ENCODE results near the gene SCN5A.

SCN5A gene

DNA sequence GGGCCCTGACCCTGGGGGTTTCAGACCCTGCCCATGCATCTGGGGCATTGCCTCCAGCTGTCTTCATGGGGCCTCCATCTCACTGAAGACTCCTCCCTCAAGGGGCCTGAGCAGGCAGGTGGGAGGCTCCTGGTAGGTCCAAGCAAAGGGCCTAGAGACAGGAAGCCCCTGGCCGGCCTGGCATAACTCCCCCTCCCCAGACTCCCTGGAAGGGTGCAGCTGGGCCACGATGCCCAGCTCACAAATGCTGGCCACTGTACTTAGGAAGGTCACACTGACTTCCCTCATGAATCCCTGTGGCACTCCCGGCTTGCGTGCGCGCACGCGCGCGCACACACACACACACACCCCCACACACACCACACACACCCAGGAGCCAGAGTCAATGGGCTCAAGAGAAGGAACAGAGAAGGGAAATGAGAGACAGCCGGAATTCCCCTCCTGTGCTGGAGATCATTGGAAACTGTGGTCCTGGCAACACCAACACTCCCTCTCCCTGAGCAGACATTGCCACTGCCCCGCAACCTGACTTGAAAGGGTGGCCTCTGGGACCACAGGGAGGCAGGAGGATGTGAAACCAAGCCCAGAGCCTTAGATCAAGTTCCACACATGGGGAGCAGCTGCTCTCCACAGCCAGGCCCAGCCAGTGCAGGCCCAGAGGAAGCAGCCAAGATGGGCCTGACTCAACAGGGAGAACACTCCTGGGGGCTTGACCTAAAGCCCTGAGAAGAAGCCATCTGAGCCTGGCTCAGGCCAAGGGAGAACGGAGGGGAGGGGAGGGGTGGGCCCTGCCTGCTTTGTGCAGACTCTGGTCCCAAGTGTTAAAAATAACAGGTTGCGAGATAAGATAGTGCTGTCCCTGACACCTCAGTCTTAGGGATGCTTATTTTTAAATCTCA, 69.7 kb downstream of the SCN5A start:
- TF ChIP-seq EZH2 (IDR thresholded peaks at IDR 0.05) (no peak), FOXP2 (optimal IDR thresholded peaks at IDR 0.05; ENCODE audit: control extremely low read depth, extremely low read length, insufficient read depth) (no peak), POLR2AphosphoS5 (IDR thresholded peaks at IDR 0.05; ENCODE audit: borderline replicate concordance, low read depth, low read length) (no peak)
- Histone ChIP-seq H3K36me3 (ENCODE audit: insufficient read depth, low read length) (no peaks in the 10 kb centered on the region), H3K4me3 (no peak overlapping the region), H3K27ac (no peak overlapping the region), H3K9me3 (ENCODE audit: low read depth, low read length) (no peaks in the 10 kb centered on the region), H3K9ac (ENCODE audit: insufficient read length) (no peak overlapping the region)
- no peak for DNase-seq (ENCODE audit: low read depth, low spot score)

DNA sequence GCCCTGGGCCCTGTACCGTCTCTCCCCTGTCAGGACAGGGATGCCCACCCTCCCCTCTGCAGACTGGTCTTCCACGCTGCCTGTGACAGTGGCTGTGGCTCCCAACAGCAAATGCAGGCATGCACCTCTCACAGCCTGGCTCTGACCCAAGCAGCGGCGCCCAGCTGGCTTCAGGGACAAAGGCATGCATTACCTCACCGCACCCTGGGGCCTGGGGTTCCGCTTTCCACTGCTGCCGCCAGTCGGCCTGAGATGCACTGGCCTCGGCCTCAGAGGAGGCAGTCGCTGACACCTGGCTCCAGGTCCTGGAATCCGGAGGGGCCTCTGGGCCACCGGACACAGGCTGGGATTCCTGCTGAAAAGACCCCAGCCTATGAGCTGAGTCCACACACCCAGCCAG, 70.3 kb downstream of the SCN5A start:
- H3K9ac ChIP-seq (ENCODE audit: insufficient read length) = no peak overlapping the region
- TF ChIP-seq EZH2 (IDR thresholded peaks at IDR 0.05) = no peak
- TF ChIP-seq FOXP2 (optimal IDR thresholded peaks at IDR 0.05; ENCODE audit: control extremely low read depth, extremely low read length, insufficient read depth) = no peak
- H3K27ac ChIP-seq = no peak overlapping the region
- no peak for DNase-seq (ENCODE audit: low read depth, low spot score)
- H3K9me3 ChIP-seq (ENCODE audit: low read depth, low read length) = no peaks in the 10 kb centered on the region
- no peak overlapping the region for H3K4me3 ChIP-seq
- H3K36me3 ChIP-seq (ENCODE audit: insufficient read depth, low read length) = no peaks in the 10 kb centered on the region

DNA sequence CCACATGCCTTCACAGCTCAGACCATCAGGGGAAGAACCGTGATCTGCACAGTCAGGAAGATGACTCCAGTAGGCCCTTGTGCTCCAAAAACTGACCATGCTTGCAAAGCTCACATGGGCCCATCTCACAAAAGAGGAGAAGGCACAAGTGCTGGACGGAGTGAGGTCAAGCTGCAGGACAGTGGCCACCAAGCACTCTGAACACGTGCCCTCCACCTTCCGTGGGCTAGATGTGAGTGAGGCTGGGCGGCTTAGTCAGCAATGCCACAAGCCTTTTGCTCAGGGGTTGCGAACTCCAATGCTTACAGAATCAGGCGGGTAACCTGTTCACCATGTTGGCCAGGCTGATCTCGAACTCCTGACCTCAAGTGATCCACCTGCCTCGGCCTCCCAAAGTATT, 70.9 kb downstream of the SCN5A start:
- H3K4me3 ChIP-seq = no peak overlapping the region
- TF ChIP-seq FOXP2 (optimal IDR thresholded peaks at IDR 0.05; ENCODE audit: control extremely low read depth, extremely low read length, insufficient read depth) (no peak), EZH2 (IDR thresholded peaks at IDR 0.05) (no peak), POLR2AphosphoS5 (IDR thresholded peaks at IDR 0.05; ENCODE audit: borderline replicate concordance, low read depth, low read length) (no peak)
- H3K9ac ChIP-seq (ENCODE audit: insufficient read length) = no peak overlapping the region
- no peak for DNase-seq (ENCODE audit: low read depth, low spot score)
- H3K36me3 ChIP-seq (ENCODE audit: insufficient read depth, low read length) = no peaks in the 10 kb centered on the region
- no peaks in the 10 kb centered on the region for H3K9me3 ChIP-seq (ENCODE audit: low read depth, low read length)
- H3K27ac ChIP-seq = no peak overlapping the region

DNA sequence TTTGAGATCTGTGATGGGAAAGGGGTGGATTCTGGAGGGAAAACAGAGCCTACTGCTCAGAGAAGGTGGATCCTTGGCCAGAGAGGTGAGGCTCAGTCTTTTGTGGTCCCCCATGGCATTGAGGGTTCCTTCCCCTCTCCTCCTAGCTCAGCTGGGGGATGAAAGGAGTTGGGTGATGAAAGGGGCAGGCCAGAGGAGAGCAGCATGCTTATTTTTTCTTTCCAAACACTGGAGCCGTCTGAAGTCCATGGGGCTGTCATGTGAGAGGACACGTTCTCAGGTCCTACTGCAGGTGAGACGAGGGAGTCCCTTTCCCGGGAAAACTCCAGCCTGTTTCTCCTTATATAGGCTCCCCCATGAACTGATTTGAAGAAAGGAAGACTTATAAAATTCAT, 71.4 kb downstream of the SCN5A start:
- Histone ChIP-seq H3K9me3 (ENCODE audit: low read depth, low read length) (no peaks in the 10 kb centered on the region), H3K9ac (ENCODE audit: insufficient read length) (no peak overlapping the region), H3K4me3 (no peak overlapping the region), H3K27ac (no peak overlapping the region), H3K36me3 (ENCODE audit: insufficient read depth, low read length) (no peaks in the 10 kb centered on the region)
- no peak for DNase-seq (ENCODE audit: low read depth, low spot score)
- TF ChIP-seq FOXP2 (optimal IDR thresholded peaks at IDR 0.05; ENCODE audit: control extremely low read depth, extremely low read length, insufficient read depth) = no peak
- TF ChIP-seq POLR2AphosphoS5 (IDR thresholded peaks at IDR 0.05; ENCODE audit: borderline replicate concordance, low read depth, low read length) = no peak
- TF ChIP-seq EZH2 (IDR thresholded peaks at IDR 0.05) = no peak

DNA sequence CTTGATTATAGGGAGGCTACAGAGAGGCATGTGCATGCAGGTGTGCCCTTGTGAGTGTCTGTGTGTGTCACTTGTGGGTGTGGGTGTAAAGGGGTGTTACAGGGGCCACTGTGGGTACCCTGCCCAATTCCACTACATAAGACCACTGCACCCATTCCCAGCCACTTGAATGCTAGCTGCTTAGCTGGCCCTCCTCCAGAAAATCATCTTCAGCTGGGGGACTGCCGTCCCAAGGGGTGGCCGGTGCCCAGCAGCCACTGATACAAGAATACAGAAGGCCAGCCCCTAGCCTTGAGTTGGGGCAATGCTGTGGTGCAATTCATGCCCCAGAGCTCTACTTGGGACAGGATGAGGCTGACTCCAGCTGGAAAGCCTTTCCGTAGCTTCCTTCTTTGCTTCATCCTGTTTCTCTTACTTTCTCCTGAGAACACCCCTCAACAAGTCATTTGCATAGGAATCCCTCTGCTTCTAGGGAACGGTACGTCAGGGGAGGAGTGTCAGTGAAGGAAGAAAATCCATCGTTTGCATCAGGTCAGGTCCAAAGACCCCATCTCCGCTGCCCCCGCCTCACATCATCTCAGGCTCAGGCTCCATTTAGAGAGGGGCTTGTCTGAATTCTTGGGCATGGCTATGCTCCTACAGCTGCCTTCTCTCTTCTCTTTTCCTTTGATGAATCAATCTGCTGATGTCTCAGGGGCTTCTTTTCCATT, 72.0 kb downstream of the SCN5A start:
- H3K36me3 ChIP-seq (ENCODE audit: insufficient read depth, low read length) = no peaks in the 10 kb centered on the region
- H3K9ac ChIP-seq (ENCODE audit: insufficient read length) = no peak overlapping the region
- TF ChIP-seq EZH2 (IDR thresholded peaks at IDR 0.05) (no peak), POLR2AphosphoS5 (IDR thresholded peaks at IDR 0.05; ENCODE audit: borderline replicate concordance, low read depth, low read length) (no peak), FOXP2 (optimal IDR thresholded peaks at IDR 0.05; ENCODE audit: control extremely low read depth, extremely low read length, insufficient read depth) (no peak)
- no peaks in the 10 kb centered on the region for H3K9me3 ChIP-seq (ENCODE audit: low read depth, low read length)
- DNase-seq (ENCODE audit: low read depth, low spot score) = no peak
- H3K27ac ChIP-seq = no peak overlapping the region
- no peak overlapping the region for H3K4me3 ChIP-seq

DNA sequence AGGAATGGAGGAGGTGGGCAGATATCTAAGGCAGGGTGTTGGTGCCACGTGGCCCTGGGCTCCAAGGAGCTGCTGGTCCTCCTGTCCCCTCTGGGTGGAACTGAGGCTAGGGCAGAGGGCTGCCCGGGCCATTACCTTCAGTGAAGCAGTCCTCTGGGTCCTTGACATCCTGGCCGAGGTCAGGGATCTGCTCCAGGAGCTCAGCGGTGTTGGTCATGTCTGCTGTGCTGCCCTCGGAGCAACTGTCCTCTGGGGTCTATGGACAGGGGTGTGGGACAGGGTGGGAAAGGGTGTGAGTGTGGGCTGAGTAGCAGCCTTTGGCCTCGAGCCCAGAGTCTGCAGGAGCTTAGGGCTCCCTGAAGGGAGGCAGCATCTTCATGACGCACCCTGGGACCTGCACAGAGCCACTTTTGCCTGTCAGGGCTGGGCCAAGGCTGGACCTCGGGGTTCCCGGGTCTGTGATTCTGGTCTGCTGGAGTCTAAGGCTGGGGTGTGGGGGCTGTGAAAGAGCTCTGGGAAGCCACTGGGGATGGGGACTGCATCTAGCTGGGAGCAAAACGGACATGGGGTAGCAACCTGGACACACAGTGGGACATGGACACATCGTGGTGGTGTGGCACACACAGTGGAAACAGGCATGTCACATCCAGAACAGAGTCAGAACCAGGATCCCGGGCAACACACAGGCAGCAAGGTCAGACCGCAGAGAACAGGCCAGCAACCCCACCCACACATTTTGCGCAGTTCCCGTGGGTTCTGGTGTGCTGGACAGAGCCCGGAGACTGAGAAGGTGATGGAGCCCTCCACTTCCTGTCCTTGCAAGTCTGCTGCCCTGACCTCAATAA, 72.7 kb downstream of the SCN5A start:
- Histone ChIP-seq H3K36me3 (ENCODE audit: insufficient read depth, low read length) (no peaks in the 10 kb centered on the region), H3K9me3 (ENCODE audit: low read depth, low read length) (no peaks in the 10 kb centered on the region), H3K9ac (ENCODE audit: insufficient read length) (no peak overlapping the region), H3K27ac (no peak overlapping the region), H3K4me3 (no peak overlapping the region)
- DNase-seq (ENCODE audit: low read depth, low spot score) = no peak
- TF ChIP-seq FOXP2 (optimal IDR thresholded peaks at IDR 0.05; ENCODE audit: control extremely low read depth, extremely low read length, insufficient read depth) (no peak), POLR2AphosphoS5 (IDR thresholded peaks at IDR 0.05; ENCODE audit: borderline replicate concordance, low read depth, low read length) (no peak), EZH2 (IDR thresholded peaks at IDR 0.05) (no peak)

DNA sequence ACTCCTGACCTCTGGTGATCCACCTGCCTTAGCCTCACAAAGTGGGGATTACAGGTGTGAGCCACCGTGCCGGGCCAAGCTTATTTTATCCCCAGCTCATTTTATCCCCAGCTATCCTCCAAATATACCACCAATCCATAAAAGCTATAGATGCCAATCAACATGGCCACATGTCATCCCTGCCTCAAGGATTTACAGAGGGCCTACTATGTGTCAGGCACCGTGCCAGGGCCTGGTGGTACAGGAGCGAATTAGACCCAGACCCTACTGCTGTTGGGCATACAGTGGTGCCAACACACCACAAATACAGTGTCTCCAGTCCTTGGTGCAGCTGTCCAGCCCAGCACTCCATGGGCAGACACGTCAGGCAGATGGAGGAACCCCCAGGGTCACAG, 73.4 kb downstream of the SCN5A start:
- DNase-seq (ENCODE audit: low read depth, low spot score) = no peak
- TF ChIP-seq POLR2AphosphoS5 (IDR thresholded peaks at IDR 0.05; ENCODE audit: borderline replicate concordance, low read depth, low read length) = no peak
- TF ChIP-seq FOXP2 (optimal IDR thresholded peaks at IDR 0.05; ENCODE audit: control extremely low read depth, extremely low read length, insufficient read depth) = no peak
- TF ChIP-seq EZH2 (IDR thresholded peaks at IDR 0.05) = no peak
- no peak overlapping the region for H3K9ac ChIP-seq (ENCODE audit: insufficient read length)

DNA sequence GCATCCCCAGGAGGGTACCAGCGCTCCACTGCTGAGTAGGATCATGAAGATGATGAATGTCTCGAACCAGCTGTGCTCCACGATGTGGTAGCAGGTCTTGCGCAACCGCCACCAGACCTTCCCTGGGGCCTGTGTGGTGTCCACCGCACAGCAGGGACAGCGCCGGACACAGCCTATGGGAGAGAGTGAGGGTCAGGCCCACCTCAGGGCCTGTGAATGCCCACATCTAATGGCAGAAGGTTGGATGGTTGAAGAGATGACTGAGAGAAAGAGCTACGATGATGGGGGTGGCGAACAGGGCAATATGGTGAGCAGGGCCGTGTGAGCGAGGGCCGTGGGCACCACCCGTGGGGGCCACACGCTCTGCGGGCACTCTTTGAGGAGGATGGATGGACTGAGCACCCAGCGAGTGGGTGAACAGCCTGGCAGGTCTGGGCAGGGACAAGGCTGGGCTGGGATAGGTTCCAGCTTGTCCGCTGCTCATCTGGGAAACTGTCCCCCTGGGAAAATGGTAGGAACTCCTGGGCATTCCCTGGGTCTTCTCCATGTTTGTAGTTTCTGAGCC, 74.1 kb downstream of the SCN5A start:
- TF ChIP-seq POLR2AphosphoS5 (IDR thresholded peaks at IDR 0.05; ENCODE audit: borderline replicate concordance, low read depth, low read length) (no peak), EZH2 (IDR thresholded peaks at IDR 0.05) (no peak), FOXP2 (optimal IDR thresholded peaks at IDR 0.05; ENCODE audit: control extremely low read depth, extremely low read length, insufficient read depth) (no peak)
- Histone ChIP-seq H3K4me3 (no peak overlapping the region), H3K36me3 (ENCODE audit: insufficient read depth, low read length) (no peaks in the 10 kb centered on the region), H3K9me3 (ENCODE audit: low read depth, low read length) (no peaks in the 10 kb centered on the region), H3K27ac (no peak overlapping the region), H3K9ac (ENCODE audit: insufficient read length) (no peak overlapping the region)
- DNase-seq (ENCODE audit: low read depth, low spot score) = no peak

More for the DNA sequence above, 73.4 kb downstream of the SCN5A start:
- Histone ChIP-seq H3K27ac (no peak overlapping the region), H3K9me3 (ENCODE audit: low read depth, low read length) (no peaks in the 10 kb centered on the region), H3K36me3 (ENCODE audit: insufficient read depth, low read length) (no peaks in the 10 kb centered on the region), H3K4me3 (no peak overlapping the region)
